ENCODE measurements around the gene CFD.
A peak's percentile ranks its signal among the peaks of the same experiment; 100 is the strongest.

CFD gene

DNA sequence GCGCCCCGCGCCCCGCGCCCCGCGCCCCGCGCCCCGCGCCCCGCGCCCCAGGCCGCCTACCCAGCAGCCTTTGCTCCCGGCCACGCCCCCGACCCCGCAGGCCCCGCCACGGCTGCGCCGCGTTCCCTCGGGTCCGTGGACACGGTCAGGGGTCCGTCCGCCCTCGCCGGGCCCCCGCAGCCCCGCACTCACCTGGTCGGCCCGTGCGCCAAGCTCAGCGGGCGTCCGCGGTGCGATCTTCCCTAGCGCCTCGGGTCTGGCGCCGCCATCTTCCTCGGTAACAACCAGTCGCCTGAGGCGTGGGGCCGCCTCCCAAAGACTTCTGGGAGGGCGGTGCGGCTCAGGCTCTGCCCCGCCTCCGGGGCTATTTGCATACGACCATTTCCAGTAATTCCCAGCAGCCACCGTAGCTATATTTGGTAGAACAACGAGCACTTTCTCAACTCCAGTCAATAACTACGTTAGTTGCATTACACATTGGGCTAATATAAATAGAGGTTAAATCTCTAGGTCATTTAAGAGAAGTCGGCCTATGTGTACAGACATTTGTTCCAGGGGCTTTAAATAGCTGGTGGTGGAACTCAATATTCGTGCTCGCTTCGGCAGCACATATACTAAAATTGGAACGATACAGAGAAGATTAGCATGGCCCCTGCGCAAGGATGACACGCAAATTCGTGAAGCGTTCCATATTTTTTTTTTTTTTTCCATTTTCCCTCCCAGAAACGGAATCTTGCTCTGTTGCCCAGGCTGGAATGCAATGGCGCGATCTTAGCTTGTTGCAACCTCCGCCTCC, 33.6 kb downstream of the CFD start, which contains the start of the genes MED16 and RNU6-9:
MED16 (minus strand) TSS at position 294 of the 796 bp plus-strand sequence. CDS start 2,056 bp downstream, outside the sequence.
RNU6-9 (plus strand) TSS at position 591 of the 796 bp plus-strand sequence.
- Histone ChIP-seq H3K4me2 (ENCODE audit: low read depth, low read length, poor library complexity, severe bottlenecking) (peak within 1 kb of the TSS; percentile 98), H3K27me3 (ENCODE audit: insufficient read depth, low read length, poor library complexity, severe bottlenecking) (no peaks in the 10 kb centered on the region), H3F3A (ENCODE audit: low read depth) (no peaks in the 10 kb centered on the region), H3K36me3 (ENCODE audit: insufficient read depth, low read length) (peaks cover 2% of the 10 kb centered on the region; the same call in 1 of the 2 replicates), H3K4me1 (ENCODE audit: insufficient read depth, low read length, poor library complexity, severe bottlenecking) (no peaks in the 10 kb centered on the region), H3K79me2 (ENCODE audit: insufficient read depth, low read length) (peaks cover 14% of the 10 kb centered on the region; the same call in 1 of the 2 replicates), H2AFZ (ENCODE audit: low read length) (peak within 1 kb of the TSS; percentile 89), H3K9ac (ENCODE audit: low read depth, low read length, poor library complexity, severe bottlenecking) (peak within 1 kb of the TSS; percentile 82), H3K4me3 (ENCODE audit: low read length, poor library complexity, severe bottlenecking) (peak within 1 kb of the TSS; percentile 83), H3K9me3 (ENCODE audit: insufficient read depth, low read depth, low read length) (no peaks in the 10 kb centered on the region), H3K9me2 (replicated peaks; ENCODE audit: low read depth, low read length) (no peaks in the 10 kb centered on the region), H4K20me1 (ENCODE audit: insufficient read depth, low read length, poor library complexity, severe bottlenecking) (peaks cover 3% of the 10 kb centered on the region)
- TF ChIP-seq EZH2phosphoT487 (IDR thresholded peaks at IDR 0.05; ENCODE audit: borderline replicate concordance) (no peak), CTCF (conservative IDR thresholded peaks at IDR 0.05; ENCODE audit: low read length) (no peak)

DNA sequence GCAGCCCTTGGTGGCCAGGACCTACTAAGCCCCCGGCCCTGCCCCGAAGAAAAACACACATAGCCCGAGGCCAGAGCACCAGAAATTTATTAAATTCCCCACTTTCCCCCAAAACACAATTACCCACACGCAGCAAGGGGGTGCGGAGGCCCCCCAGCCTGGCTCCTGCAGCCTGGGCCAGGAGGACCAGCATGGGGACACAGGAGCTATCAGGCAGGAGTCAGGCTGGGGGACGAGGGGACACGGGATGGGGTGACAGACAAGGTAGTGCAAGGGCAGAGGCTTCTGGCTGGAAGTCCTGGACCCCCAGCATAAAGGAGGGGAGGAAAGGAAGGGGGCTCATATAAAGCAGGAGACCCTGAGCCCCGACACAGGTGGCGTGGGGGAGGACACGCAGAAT, 37.0 kb downstream of the CFD start:
- Histone ChIP-seq H3K9me3 (ENCODE audit: insufficient read depth, low read depth, low read length) (no peaks in the 10 kb centered on the region), H3K4me2 (ENCODE audit: low read depth, low read length, poor library complexity, severe bottlenecking) (no peak overlapping the region), H3F3A (ENCODE audit: low read depth) (no peaks in the 10 kb centered on the region), H3K27me3 (ENCODE audit: insufficient read depth, low read length, poor library complexity, severe bottlenecking) (no peaks in the 10 kb centered on the region), H3K9ac (ENCODE audit: low read depth, low read length, poor library complexity, severe bottlenecking) (no peak overlapping the region), H3K4me3 (ENCODE audit: low read length, poor library complexity, severe bottlenecking) (no peak overlapping the region), H3K36me3 (ENCODE audit: insufficient read depth, low read length) (no peaks in the 10 kb centered on the region), H2AFZ (ENCODE audit: low read length) (no peak overlapping the region), H3K4me1 (ENCODE audit: insufficient read depth, low read length, poor library complexity, severe bottlenecking) (no peaks in the 10 kb centered on the region), H4K20me1 (ENCODE audit: insufficient read depth, low read length, poor library complexity, severe bottlenecking) (peaks cover 4% of the 10 kb centered on the region), H3K9me2 (replicated peaks; ENCODE audit: low read depth, low read length) (no peaks in the 10 kb centered on the region), H3K79me2 (ENCODE audit: insufficient read depth, low read length) (peaks cover 9% of the 10 kb centered on the region; the same call in 1 of the 2 replicates)
- no peak for TF ChIP-seq EZH2phosphoT487 (IDR thresholded peaks at IDR 0.05; ENCODE audit: borderline replicate concordance)
- TF ChIP-seq CTCF (conservative IDR thresholded peaks at IDR 0.05; ENCODE audit: low read length) = no peak

DNA sequence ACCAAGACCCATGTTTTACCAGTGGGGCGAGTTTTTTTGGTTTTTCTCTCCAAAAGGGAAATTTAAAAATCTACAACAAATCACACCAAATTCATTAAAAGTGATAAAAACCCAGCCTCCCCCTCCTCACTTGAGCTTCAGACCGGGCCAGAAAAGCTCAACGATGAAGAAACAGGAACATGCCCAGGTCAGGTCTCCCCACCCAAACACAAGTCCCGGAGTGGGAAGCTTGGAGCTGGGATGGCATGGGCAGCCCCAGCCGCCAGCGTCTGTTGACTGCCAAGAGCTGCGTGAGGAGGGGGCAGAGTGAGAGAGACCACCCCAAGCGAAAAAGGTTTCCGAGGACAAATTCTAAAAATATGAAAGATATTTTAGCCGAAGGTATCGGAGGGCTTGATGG, 37.5 kb downstream of the CFD start:
- peaks cover 6% of the 10 kb centered on the region; the same call in 1 of the 2 replicates for H3K79me2 ChIP-seq (ENCODE audit: insufficient read depth, low read length)
- H3K4me3 ChIP-seq (ENCODE audit: low read length, poor library complexity, severe bottlenecking) = no peak overlapping the region
- no peaks in the 10 kb centered on the region for H3F3A ChIP-seq (ENCODE audit: low read depth)
- no peak overlapping the region for H3K4me2 ChIP-seq (ENCODE audit: low read depth, low read length, poor library complexity, severe bottlenecking)
- no peaks in the 10 kb centered on the region for H3K4me1 ChIP-seq (ENCODE audit: insufficient read depth, low read length, poor library complexity, severe bottlenecking)
- no peak for TF ChIP-seq EZH2phosphoT487 (IDR thresholded peaks at IDR 0.05; ENCODE audit: borderline replicate concordance)
- no peak for TF ChIP-seq CTCF (conservative IDR thresholded peaks at IDR 0.05; ENCODE audit: low read length)
- H3K36me3 ChIP-seq (ENCODE audit: insufficient read depth, low read length) = no peaks in the 10 kb centered on the region
- H3K27me3 ChIP-seq (ENCODE audit: insufficient read depth, low read length, poor library complexity, severe bottlenecking) = no peaks in the 10 kb centered on the region
- no peak overlapping the region for H3K9ac ChIP-seq (ENCODE audit: low read depth, low read length, poor library complexity, severe bottlenecking)
- H4K20me1 ChIP-seq (ENCODE audit: insufficient read depth, low read length, poor library complexity, severe bottlenecking) = peaks cover 6% of the 10 kb centered on the region
- no peaks in the 10 kb centered on the region for H3K9me2 ChIP-seq (replicated peaks; ENCODE audit: low read depth, low read length)
- H3K9me3 ChIP-seq (ENCODE audit: insufficient read depth, low read depth, low read length) = no peaks in the 10 kb centered on the region
- no peak overlapping the region for H2AFZ ChIP-seq (ENCODE audit: low read length)
